ENCODE data around the gene PRSS2.

- no peak for TF ChIP-seq CTCF (IDR thresholded peaks at IDR 0.05)
- TF ChIP-seq POLR2A (IDR thresholded peaks at IDR 0.05) = no peak
Measured at GRCh38 chr7:142753366-142753765, 17.4 kb upstream of the PRSS2 start.

Measured in uterus (tissue), 2 donors.